ENCODE results near the gene MARF1. TPM values are rescaled to one million over a fixed set of nuclear protein-coding genes. Genes with fewer than 3 reads are reported as not detected.

MARF1 gene
- total and polyA plus RNA-seq, 9 of the 15 experiments (the other 6 are each of a cell fraction or from before 2014, with no cell fraction given) = 4.7 to 33.2 (median 11.7) TPM

- peaks cover 5% of the 10 kb centered on the region; the same call in 1 of the 2 replicates for H3K9me3 ChIP-seq (replicated peaks; ENCODE audit: control insufficient read depth, insufficient read depth, low read depth, low read length)
- in situ Hi-C loops (cut with MboI) (no loop called here), intact Hi-C loops (cut with micrococcal nuclease) (no loop called here)
- H4K20me1 ChIP-seq (replicated peaks; ENCODE audit: control insufficient read depth, insufficient read depth, low read length) = no peaks in the 10 kb centered on the region
- no peak for DNase-seq (ENCODE audit: extremely low read depth in 1 of 4, low spot score in 3 of 4)
- H2AFZ ChIP-seq (ENCODE audit: low read depth, low read length) = no peak overlapping the region
- no peaks in the 10 kb centered on the region for H3K36me3 ChIP-seq (ENCODE audit: control insufficient read depth, insufficient read depth, low read length)
- no peak overlapping the region for H3K4me2 ChIP-seq (ENCODE audit: insufficient read depth, low read length)
- no TSS peak for BruUV-seq (replicated peaks)
- no peak for FAIRE-seq
- peaks cover 10 to 16% of the 10 kb centered on the region in 2 experiments for H3K4me1 ChIP-seq (replicated peaks in 1 of 2; ENCODE audit: control insufficient read depth in 2 of 2, insufficient read depth in 2 of 2, low read length in 2 of 2)
- no peak for ATAC-seq
- no peak overlapping the region for H3K4me3 ChIP-seq
- CTCF ChIA-PET (ENCODE audit: low intra/inter-chr PET ratio) = no interaction called here
- H3K27ac ChIP-seq (ENCODE audit: extremely low read depth, low read depth, low read length) = no peak overlapping the region
- POLR2A ChIA-PET = interaction anchor here (0.6 to 0.8 kb wide), 2 partner anchors 41 to 58 kb away, joined by 3 read pairs; no protein-coding TSS in a partner anchor
- TF ChIP-seq RBM25 (IDR thresholded peaks at IDR 0.05; ENCODE audit: low read depth, low read length, severe bottlenecking) = peak; percentile 19
- TF ChIP-seq E2F1 (CRISPR knock-in tag; IDR thresholded peaks at IDR 0.05) = no peak
- peak; percentile 58 for TF ChIP-seq ZFP36 (IDR thresholded peaks at IDR 0.05; ENCODE audit: low read depth, low read length, partially characterized antibody)
- no peaks in the 10 kb centered on the region for H3K79me2 ChIP-seq (ENCODE audit: control insufficient read depth, insufficient read depth, low read length)
- 85% methylated on average over 6 of the region's 6 CpGs for WGBS (ENCODE audit: insufficient coverage, low coverage, missing lambda C conversion rate)
- no peak overlapping the region for H3K9ac ChIP-seq (ENCODE audit: insufficient read depth in 1 of 2, low read depth in 2 of 2, low read length in 2 of 2)
- no peaks in the 10 kb centered on the region for H3K27me3 ChIP-seq (ENCODE audit: control insufficient read depth in 2 of 2, insufficient read depth in 2 of 2, low read length in 2 of 2)
- no peaks in the 10 kb centered on the region for H3K9me1 ChIP-seq (ENCODE audit: control insufficient read depth, insufficient read depth, low read length)
Measured at GRCh38 chr16:15547768-15548096, 95.2 kb downstream of the MARF1 start.
